NCI-H2196 (cell line): ENCODE data around the gene MEIOSIN.
"Not testable (repeated sequence)": the region's sequence is repeated elsewhere in the genome, so short reads cannot be mapped to it uniquely, and the experiment has no call there.

Experiments used
- DNase-seq: peaks from one replicate; lab custom pipeline; 2025; ENCODE audit not compliant: unreplicated experiment; lab: John Stamatoyannopoulos, UW

MEIOSIN gene

DNA sequence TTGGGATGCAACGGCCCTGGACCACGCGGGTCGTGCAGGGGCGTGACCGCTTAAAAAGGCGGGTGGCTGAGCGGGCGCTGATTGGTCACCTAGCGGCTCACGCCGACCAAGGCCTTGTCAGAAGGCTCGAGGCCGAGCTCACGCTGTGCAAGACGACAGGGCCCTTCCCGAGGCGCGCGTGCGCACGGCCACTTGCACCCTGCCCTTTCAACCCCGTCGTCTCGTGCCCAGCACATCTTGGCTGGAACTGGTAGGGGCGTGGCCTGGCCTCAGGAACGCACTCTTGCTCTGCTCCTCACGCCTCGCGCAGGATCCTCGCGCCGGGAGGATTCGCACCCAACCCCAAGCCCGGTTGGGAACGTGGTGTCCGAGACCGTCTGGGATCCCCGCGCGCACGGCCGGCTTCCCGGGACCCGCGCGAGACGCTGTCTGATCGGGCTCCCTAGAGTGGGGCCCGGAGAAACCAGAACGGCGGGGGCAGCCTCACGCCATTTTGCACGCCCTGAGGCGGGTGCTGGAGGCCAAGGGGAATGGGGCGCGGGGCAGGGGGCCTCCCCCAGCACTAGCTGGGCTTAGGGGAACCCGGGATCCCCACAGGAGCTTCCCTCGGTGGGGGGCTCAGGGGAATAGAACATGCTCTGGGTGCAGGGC lies at the start of gene MEIOSIN:
MEIOSIN (plus strand) TSS at position 280 of the 651 bp plus-strand sequence. CDS start 1,938 bp downstream, outside the sequence.
- no peak for DNase-seq

GRCh38 chr19:45685045-45685444 lies 48.2 kb upstream of the MEIOSIN start:
- DNase-seq, result not testable (repeated sequence)

- DNase-seq, result no peak
Observed at GRCh38 chr19:45687599-45687998, 45.6 kb upstream of the MEIOSIN start.

GRCh38 chr19:45691516-45692186 lies 41.6 kb upstream of the MEIOSIN start, which contains the start of gene SNRPD2:
Gene SNRPD2, minus strand, starts transcription at chr19:45691953. Its CDS starts 65 bp downstream, at chr19:45691888.
- DNase-seq, result peak; percentile 94

GRCh38 chr19:45692187-45693105 lies 40.8 kb upstream of the MEIOSIN start, which contains the start of gene QPCTL:
Gene QPCTL, plus strand, starts transcription at chr19:45692666. Its CDS starts 38 bp downstream, at chr19:45692704.
- DNase-seq, result peak; percentile 99

GRCh38 chr19:45693106-45693788 lies 40.0 kb upstream of the MEIOSIN start:
- peak; percentile 80 for DNase-seq

- no peak for DNase-seq
Observed at GRCh38 chr19:45701676-45702075, 31.6 kb upstream of the MEIOSIN start.

GRCh38 chr19:45705115-45705514 lies 28.1 kb upstream of the MEIOSIN start:
- no peak for DNase-seq

DNA sequence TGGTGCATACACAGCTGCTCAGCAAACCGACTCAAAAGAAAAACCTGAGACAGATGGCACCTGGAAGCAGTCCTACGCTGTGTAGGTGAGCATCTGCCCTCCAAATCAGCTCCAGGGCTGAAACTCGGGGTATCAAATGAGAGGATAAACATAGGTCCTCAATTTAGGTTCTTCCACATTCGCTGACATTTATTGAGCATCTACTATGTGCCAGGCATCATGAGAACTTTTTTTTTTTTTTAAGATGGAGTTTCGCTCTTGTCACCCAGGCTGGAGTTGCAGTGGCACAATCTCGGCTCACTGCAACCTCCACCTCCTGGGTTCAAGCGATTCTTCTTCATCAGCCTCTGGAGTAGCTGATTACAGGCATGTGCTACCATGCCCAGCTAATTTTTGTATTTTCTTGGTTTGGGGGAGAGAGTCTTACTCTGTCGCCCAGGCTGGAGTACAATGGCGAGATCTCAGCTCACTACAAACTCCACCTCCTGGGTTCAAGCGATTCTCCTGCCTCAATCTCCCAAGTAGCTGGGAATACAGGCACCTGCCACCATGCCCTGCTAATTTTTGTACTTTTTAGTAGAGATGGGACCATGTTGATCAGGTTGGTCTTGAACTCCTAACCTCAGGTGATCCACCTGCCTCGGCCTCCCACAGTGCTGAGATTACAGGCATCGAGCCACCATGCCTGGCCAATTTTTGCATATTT lies 27.4 kb upstream of the MEIOSIN start:
- no peak for DNase-seq

- DNase-seq, result no peak
Observed at GRCh38 chr19:45710356-45711130, 22.7 kb upstream of the MEIOSIN start.

DNA sequence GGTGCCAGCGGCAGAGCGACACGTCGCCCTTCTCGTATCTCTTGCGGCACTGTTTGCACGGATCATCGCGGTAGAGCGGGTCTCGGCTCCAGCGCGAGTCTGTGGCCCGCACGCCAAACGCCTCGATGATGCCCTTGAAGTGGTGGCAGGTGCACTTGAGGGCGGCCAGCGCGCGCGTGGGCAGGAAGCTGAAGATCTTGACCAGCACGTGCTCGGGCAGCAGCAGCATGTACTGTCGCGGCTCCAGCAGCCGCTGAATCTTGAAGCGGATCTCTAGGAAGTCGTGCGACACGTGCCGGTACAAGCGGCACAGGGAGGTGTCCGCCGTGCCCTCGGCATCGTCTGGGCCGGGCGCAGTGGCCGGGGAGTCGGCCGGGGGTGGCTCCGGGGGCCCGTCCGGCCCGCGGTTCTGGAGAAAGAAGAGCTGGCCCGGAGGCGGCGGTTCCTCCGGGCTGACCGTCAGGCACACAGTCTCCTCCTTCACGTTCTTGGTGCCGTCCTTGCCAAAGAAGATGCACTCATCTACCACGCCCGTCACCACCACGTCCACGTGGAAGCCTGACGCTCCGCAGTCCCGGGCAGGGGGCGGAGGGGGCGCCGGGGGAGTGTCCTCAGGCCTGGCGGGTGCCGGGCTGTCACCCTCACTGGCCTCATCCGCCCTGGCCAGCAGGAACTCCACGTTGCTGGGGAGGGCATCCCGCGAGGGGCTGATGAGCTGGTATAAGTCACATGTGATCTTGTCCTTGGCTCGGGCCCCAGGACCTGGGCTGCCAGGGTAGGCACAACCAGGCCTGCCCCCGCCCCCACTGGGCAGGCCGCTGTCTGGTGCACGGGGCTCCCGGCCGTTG lies 21.2 kb upstream of the MEIOSIN start:
- DNase-seq, result no peak

DNA sequence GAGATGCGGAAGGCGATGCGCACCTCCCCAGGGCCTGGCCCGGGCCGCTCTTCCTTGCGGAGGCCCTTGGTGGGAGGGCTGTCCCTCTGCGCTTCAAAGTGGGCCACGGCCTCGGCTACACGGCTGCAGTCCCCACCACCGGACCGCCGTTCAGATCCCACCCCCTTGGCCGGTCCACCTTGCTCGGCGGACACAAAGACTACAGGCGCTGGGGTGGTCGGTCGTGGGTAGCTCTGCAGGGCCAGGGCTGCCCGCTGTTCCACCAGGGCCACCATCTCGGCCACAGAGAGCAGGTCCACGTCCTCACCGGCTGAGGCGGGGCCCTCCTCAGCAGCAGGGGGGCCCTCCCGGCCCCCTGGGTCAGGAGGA lies 20.6 kb upstream of the MEIOSIN start:
- no peak for DNase-seq

GRCh38 chr19:45713141-45713540 lies 20.1 kb upstream of the MEIOSIN start:
- no peak for DNase-seq

GRCh38 chr19:45715139-45715538 lies 18.1 kb upstream of the MEIOSIN start:
- DNase-seq, result no peak

GRCh38 chr19:45716359-45717130 lies 16.7 kb upstream of the MEIOSIN start:
- no peak for DNase-seq

GRCh38 chr19:45717131-45717982 lies 15.9 kb upstream of the MEIOSIN start:
- peak; percentile 99 for DNase-seq
